Fibroblast of skin of abdomen (primary cell): ENCODE measurements around the gene SLC38A11.
"Not testable (repeated sequence)": the region's sequence is repeated elsewhere in the genome, so short reads cannot be mapped to it uniquely, and the experiment has no call there.

Experiments
- DNase-seq: peaks from one replicate; pipeline ENCODE4 v3.0.0-alpha.2; 2013

SLC38A11 gene

DNA sequence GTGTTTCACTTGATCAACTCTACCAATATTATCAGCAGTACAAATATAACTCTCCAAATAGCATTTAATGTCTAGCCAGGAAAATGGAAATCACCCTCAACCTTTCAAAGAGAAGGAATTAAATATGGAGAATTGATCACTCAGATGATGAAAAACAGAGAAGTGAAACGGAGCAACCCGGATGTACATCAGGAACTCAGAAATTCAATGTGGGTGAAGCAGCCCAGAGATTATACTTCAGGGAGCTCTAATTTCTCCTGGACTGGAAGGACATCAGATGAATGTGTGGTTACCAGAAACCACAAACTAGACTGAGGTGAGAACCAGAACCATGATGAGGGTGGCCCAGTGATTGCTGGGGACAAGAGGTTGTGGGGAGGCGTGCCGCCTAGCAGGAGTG is 78.2 kb downstream of the SLC38A11 start:
- DNase-seq: no peak

DNA sequence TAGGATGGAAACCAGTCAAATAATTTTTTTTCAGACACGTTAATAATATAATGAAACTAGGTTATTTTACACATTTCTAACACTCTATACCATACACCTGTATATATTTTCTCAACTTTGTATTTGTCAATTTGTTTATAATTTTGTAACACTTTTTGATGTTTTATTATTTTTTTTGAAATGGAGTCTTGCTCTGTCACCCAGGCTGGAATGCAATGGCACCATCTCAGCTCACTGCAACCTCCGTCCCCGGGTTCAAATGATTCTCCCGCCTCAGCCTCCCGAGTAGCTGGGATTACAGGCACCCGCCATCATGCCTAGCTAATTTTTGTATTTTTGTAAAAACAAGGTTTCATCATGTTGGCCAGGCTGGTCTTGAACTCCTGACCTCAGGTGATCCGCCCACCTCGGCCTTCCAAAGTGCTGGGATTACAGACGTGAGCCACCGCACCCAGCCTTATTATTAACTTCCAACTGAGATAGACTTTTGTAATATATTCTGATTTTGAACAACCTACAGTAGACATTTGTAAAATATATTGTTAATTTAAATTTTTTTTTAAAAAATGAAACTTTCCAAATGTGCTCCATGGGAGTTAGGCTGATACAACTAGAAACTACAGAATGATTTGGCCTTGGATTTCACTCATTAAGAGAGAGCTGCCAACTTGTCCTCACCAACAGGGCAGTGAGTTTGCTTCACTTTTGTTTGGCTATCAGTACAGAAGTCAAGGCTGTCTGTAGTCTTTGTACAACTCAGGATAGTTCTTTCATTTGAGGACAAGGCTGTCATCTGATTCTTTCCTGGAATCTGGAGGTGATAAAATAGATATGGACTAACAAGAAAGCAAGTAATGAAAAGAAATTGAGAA is 79.8 kb downstream of the SLC38A11 start:
- no peak for DNase-seq

DNA sequence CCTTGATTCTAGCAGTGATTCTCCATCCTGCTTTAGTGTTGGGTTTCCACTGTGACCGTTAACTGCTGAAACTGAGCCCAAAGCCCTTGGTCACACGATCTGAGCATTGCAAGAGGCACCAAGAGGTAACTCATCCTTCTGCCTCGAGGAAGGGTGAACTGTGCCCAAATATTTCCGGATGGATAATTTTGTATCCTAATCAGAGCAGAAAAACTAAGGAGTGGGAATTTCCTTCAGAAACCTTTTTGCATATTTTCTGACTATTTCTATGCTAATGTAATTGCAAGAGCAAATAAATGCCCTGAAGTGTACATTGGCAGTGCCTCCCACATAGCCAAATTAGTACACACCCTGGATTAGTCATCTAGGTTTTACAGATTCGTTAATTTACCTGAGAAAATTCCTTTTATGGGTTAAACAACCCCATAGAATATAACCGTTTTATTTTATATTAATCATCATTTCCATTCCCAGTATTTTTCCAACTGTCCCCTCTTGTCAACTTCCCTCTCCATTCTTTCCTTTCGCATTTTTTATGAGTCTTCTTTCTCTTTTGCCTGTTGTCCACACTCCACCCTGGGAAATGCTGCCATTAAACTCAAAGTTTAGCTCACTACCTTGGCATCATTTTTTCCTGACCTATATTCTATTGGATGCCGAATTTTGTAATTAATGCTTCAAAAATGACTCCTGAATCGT is 82.0 kb downstream of the SLC38A11 start:
- no peak for DNase-seq

DNA sequence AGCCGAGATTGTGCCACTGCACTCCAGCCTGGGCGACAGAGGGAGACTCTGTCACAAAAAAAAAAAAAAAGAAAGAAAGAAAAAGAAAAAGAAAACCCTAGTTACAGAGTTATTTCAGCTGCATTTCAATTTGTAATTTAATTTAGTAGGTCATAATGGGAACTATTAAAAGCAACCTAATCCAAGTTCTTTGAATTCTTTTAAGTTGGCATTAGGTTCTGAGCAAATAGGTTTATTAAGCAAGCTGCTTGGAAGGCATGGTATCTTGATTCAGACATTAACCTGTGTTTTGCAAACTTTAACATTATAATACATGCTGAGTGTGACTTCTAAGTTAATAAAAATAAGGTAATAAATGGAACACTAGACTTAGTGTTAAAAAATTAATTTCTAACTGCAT is 83.9 kb downstream of the SLC38A11 start:
- no peak for DNase-seq

DNA sequence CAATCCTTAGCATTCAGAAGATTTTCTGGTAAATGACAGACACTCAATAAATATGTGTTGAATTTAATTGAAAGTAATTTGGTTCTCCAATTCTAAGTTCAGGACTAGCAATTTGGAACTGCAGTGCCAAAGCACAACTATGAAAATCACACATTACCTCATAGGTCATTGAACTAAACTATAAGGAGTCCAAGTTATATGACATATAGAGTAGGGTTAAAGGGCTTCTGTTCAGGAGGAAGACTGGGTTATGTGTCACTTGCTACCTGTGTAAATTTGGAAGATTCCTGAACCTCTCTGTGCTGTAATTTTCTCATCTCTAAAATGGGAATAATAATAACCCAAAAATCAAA is 85.9 kb downstream of the SLC38A11 start:
- no peak for DNase-seq

DNA sequence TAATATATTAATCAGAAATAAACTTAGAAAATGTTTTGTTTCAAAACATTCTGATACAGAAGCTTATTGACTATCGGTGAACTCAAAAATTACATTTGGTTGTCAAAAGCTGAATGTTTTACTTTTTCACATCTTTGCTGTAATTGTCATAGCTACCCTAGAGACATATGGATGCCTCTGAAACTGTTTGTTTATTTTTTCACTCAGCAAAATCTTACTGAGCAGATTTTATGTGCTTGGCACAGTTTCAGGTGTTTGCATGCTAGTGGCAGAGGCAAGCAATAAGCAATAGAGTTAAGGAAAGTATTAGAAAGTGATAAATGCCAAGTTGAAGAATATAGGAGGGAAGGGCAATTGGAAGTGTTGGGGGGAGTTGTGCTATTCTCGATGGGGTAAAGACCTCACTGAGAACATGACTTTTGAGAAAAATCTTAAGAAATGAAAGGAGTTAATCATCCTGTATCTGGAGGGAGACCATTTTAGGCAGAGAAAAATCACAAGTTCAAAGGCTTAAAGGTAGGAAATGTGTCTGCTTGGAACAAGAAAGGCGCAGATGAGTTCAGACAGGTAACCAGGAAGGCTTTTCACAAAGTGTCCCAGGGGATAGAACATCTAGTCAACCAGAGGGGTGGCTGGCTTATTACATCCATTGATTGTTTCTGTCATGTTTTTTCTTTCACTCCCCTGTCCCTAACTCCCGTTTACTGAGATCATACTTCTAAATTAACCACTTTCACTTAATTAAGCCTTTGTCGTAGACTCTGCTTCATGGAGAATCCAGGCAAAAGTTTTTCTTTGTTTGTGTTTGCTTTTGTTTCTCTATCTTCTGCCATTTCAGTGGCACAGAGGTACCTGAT is 86.5 kb downstream of the SLC38A11 start:
- DNase-seq: no peak

DNA sequence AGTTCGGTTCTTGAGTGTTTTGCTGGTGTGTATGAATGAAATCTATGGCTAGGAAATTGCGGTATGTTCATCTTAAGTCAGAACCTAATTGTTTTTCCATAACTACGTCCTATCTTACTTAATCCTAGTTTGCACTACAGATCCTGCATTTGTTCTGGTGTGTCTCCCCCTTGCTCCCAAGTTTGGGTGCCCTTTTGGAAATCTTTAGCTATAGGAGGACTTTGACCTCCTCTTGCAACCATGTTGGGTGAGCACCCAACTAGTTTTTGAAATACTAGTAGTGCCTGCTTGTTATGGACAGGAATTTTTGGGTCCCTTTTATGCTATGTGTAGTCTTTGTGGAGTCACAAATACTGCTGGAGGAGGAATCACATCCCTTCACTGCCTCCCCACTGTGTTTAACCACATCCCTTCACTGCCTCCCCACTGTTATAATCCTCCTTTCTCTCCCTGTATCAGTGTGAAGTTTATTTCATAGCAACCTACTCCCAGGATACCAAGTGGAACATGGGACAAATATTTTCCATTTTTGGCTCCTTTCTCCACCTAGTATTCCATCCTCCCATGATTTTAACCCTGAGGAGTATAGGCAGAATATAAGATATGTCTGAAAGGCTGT is 87.4 kb downstream of the SLC38A11 start:
- DNase-seq: no peak

DNA sequence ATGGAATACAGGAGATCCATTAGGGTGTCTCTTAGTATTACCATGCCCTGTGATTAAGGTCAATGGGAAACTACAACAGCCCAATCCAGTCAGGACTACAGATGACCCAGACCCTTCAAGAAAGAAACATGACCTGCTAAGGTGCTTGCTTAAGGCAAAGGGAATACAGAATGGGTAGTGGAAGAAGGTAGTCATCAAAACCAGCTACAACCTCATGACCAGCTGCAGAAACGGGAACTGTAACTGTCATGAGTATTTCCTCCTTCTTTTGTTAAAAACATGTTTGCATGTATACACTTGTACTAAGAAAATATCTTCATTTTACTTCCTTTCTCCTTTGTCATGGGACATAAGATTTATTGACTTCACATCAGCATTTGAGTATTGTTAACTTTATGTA is 88.9 kb downstream of the SLC38A11 start:
- DNase-seq: not testable (repeated sequence)

DNA sequence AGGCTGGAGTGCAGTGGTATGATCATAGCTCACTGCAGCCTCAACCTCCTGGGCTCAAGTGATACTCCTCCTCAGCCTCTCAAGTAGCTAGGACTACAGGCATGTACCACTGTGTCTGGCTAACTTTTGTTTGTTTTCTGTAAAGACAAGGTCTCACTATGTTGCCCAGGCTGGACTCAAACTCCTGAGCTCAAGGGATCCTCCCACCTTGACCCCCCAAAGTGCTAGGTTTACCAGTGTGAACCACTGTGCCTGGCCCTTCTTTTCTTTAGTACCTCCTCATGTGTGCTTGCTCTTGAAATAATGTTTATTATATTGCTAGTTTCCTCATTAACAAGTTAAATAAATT is 94.7 kb downstream of the SLC38A11 start:
- DNase-seq: no peak

DNA sequence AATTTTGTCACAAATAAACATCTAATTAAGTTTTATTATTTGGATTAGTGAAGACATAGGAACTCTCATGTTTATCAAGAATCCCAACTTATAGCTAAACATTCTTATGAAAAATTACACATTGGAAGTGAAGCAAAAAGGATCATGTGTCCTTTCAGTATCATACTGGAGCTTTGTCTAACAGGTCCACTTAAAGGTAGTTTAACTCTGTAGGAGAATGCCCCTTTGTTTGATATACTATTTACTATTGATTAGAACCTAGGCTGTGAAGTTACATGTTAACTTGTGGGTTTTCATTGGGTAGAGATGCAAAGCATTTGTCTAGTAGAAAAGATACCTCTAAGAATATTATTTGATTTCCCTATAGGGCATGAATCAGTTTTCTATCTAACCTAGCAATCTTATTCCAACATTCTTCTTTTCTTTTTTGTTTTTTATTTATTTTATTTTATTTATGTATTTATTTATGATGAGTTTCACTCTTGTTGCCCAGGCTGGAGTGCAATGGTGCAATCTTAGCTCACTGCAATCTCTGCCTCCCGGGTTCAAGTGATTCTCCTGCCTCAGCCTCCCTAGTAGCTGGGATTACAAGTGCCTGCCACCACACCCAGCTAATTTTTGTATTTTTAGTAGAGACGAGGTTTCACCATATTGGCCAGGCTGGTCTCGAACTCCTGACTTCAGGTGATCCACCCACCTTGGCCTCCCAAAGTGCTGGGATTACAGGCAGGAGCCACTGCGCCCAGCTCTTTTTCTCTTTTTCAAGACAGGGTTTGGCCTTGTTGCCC is 95.2 kb downstream of the SLC38A11 start:
- not testable (repeated sequence) for DNase-seq

DNA sequence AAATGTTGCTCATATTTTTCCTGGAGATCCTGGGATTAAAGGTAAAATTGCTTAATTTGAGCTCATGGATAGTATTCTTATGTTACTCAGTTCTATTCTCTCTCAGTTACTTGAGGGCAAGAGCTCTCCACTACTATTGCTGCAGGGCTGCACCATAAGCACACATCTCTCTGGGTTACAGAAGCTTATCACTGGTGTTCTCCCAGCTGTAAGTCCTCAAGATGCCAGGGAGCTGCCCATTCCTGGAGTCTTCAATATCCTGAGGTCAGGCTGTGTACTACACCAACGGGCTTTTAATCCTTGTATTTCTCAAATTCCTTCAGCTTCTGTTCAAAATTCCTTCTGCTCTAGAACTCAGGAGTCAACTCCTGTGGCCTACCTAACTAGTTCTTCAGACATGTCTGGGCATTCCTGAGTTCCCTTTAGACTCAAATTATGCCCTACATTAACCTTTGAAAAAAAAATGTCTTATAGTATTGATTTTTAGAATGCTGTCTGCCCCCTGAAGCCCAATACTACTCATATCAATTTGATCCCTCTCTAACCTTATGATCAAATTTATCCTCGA is 96.0 kb downstream of the SLC38A11 start:
- DNase-seq: no peak

DNA sequence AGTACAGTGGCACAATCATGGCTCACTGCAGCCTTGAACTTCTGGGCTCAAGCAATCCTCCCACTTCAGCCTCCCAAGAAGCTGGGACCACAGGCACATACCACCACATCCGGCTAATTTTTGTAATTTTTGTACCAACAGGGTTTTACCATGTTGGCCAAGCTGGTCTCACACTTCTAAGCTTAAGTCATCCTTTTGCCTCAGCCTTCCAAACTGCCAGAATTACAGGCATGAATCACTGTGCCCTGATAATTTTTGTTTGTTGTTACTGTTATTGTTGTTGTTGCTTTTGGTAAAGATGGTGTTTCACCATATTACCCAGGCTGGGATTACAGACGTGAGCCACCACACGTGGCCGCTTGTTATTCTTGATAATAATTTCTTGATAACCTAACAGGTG is 103.2 kb downstream of the SLC38A11 start:
- no peak for DNase-seq

DNA sequence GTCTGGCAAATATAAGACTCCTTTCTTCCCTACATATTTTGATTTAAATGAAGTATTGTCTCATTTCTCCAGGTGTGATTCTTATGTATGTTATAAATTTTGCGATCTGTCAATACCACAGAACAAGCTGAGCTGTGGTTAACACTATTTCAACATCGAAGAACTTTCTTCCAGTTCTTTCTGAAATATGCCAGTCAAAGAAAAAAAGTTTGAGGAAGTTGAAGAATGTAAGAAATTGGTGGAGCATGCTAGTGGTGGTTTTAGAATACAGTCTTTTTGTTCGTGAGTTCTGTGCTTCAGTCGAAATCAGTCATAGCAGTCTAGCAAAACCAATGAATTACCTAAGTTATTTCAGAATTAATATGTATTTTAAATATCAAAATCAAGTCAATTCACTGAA is 105.1 kb downstream of the SLC38A11 start:
- peak; percentile 4 for DNase-seq

DNA sequence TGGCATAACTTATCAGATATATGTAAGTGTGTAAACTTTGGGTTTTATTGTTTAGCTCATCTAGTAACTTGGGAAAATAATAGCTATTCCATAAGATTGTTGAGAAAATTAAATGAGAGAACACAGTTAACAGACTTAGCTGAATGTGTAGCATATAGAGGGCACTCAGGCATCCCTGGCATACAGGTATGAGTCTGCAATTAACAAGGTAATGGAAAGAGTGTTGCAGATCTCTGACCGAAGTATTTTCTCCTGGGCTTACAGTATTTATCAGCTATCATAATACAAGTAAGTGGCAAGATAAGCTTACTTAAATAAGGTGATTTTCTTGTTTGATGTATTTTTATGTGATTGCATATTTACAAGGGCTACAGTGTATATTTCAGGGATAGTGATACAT is 105.8 kb downstream of the SLC38A11 start:
- no peak for DNase-seq

DNA sequence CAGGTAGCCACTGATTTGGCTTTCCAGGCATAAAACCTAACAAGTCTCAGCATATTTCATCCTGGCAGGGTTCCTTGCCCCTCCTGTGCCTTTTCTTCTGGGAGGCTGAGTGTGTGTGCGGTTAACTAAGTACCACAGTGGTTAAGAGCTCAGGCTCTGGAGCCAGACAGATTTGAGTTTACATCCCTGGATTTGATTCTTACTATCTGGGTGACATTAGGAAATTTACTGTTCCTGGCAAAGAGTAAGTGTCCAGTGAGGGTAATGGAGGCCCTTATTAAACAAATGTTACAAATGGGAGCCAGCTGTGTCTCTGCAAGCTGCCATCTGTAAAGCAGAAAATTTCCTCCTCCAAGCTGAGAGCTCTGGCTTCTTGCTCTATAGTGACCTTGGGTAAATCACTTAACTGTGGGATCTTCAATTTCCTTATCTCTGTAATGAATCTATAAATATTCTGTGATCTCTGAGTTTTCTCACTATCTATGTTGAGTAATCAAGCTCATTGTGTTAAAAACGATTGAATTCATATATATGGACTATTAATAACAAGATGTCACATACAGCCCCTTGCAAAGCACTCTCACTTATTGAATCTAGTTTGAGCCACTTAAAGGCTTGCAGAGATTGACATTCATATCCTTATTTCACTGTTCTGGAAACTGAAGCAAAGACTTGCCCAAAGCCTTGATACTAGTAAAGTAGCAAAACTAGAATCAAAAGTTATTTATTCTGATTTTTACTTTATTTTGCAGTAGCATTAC is 107.2 kb downstream of the SLC38A11 start:
- DNase-seq: peak; percentile 45

DNA sequence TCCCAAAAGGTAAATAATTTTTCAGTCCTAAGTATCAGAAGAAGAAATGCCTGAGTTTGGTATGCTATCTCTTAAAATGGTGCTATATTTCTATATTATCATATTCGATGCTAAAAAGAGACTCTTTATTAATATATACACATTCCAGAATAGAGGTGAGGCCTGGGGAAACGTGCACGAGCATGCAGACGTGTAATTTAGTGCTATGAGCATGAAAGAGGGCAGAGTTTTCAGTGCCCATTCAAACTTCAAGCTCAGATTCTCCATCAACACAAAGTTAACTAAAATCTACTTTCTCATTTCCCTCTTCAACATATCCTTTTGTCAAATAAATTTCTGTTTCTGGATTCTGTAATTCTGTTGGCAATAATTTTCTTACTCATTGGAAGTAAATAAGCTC is 108.0 kb downstream of the SLC38A11 start:
- DNase-seq: no peak

DNA sequence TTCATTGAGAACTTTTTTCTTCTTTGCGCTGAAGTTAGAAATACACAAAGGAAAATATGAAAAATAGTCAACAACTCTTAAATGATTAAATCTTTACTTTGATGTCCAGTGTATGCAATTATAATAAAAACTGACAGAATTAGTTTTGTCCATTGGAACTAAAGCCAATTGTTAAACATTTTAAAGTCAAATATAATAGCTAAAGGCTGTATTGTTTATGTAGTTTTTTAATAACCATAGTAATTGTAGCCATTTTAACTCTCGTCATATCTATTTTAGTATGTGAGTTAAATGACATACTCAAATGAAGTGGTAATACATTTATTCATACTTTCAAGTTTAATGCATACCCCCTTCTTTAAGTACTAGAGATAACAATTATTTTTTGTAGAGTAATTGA is 109.0 kb downstream of the SLC38A11 start:
- DNase-seq: no peak
